ENCODE measurements around the gene FIZ1. TPM values are rescaled to one million over a fixed set of nuclear protein-coding genes. Genes with fewer than 3 reads are reported as not detected.
"Not testable (repeated sequence)": the region's sequence is repeated elsewhere in the genome, so short reads cannot be mapped to it uniquely, and the experiment has no call there.

The FIZ1 gene
- total and polyA plus RNA-seq, 4 donors: 2.3 to 26.5 (median 15.4) TPM

DNA sequence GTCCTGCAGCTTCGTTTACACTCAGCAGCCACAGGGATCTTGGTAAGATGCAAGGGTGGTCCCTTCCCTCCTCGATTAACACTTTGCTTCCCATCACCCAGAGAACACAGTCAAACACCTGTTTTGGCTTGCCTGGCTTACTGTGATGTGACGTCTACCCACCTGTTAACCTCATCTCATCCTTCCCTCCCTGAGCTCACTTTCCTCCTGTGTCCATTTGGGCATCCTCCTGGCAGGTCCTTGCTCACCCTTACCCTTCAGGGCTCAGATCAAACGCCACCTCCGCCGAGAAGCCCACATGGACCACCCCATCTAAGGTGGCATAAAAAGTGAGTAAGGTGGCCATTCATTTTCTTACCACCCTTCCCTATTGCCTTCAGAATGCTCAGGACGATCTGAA is 9.2 kb downstream of the FIZ1 start:
- no peak for DNase-seq (ENCODE audit: low read depth in 4 of 6, low spot score in 6 of 6)
- Histone ChIP-seq H3K4me3 (ENCODE audit: low read depth, low read length) (no peak overlapping the region), H3K4me1 (ENCODE audit: control insufficient read depth, insufficient read depth, low read length) (peaks cover 27% of the 10 kb centered on the region), H3K36me3 (ENCODE audit: control insufficient read depth, insufficient read depth, low read length) (peaks cover 34% of the 10 kb centered on the region), H3K27me3 (ENCODE audit: control insufficient read depth, insufficient read depth, low read length) (no peaks in the 10 kb centered on the region), H3K27ac (ENCODE audit: low read depth, low read length) (no peak overlapping the region), H3K9me3 (ENCODE audit: control insufficient read depth, insufficient read depth, low read length) (no peaks in the 10 kb centered on the region)
- 55% methylated on average over 7 of the region's 7 CpGs for WGBS (ENCODE audit: insufficient coverage)

DNA sequence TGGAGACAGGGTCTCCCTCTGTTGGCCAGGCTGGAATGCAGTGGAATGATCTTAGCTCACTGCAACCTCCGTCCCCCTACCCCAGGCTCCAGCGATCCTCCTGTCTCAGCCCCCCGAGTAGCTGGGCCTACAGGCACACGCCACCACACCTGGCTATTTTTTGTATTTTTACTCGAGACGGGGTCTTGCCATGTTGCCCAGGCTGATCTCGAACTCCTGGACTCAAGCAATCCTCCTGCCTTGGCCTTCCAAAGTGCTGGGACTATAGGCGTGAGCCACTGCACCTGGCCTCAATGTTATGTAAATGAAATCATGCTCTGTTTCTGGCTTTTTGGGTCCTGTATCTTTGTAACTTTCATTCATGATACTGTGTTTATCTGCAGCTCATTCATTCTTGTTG is 10.6 kb downstream of the FIZ1 start:
- WGBS (ENCODE audit: insufficient coverage): 95% methylated on average over 8 of the region's 8 CpGs
- no peak for DNase-seq (ENCODE audit: low read depth in 4 of 6, low spot score in 6 of 6)
- Histone ChIP-seq H3K27ac (ENCODE audit: low read depth, low read length) (no peak overlapping the region), H3K4me3 (ENCODE audit: low read depth, low read length) (no peak overlapping the region), H3K27me3 (ENCODE audit: control insufficient read depth, insufficient read depth, low read length) (no peaks in the 10 kb centered on the region), H3K9me3 (ENCODE audit: control insufficient read depth, insufficient read depth, low read length) (no peaks in the 10 kb centered on the region), H3K4me1 (ENCODE audit: control insufficient read depth, insufficient read depth, low read length) (peaks cover 27% of the 10 kb centered on the region), H3K36me3 (ENCODE audit: control insufficient read depth, insufficient read depth, low read length) (peaks cover 23% of the 10 kb centered on the region)

DNA sequence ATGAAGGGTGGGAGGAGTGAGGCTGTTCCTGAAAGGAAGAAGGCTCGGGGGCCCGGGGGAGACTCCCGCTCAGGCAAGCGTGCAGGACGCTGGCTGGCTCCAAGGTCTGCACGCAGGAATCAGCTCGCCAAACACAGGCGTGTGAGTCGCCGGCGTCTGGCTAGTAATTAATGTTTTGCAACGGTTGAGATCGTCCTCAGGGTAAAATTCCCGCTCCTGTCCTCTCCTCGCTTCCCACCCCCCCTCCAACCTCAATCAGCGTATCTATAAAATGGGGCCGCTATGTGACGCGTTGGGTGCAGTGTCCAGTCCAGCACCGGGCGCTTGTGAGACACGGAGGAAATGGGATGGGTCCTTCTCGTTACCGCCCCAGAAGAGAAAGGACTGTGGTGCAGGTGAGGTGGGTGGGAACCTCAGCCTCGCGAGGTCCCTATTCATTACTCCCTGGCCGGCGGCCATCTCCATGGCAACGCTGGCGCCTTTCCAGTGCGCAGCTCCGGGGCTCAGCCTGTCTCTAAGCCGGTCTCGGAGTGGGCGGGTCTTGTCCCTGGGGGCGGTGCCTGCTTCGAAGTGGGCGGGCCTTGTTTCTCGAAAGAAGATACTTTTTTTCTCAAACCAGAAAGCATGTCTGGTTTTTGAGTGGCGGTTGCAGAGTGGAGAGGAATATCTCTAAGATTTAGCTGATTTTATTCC is 12.2 kb downstream of the FIZ1 start:
- peaks cover 10% of the 10 kb centered on the region for H3K36me3 ChIP-seq (ENCODE audit: control insufficient read depth, insufficient read depth, low read length)
- under 1% methylated on average over 24 of the region's 40 CpGs for WGBS (ENCODE audit: insufficient coverage)
- peak overlapping the region; percentile 78 for H3K27ac ChIP-seq (ENCODE audit: low read depth, low read length)

DNA sequence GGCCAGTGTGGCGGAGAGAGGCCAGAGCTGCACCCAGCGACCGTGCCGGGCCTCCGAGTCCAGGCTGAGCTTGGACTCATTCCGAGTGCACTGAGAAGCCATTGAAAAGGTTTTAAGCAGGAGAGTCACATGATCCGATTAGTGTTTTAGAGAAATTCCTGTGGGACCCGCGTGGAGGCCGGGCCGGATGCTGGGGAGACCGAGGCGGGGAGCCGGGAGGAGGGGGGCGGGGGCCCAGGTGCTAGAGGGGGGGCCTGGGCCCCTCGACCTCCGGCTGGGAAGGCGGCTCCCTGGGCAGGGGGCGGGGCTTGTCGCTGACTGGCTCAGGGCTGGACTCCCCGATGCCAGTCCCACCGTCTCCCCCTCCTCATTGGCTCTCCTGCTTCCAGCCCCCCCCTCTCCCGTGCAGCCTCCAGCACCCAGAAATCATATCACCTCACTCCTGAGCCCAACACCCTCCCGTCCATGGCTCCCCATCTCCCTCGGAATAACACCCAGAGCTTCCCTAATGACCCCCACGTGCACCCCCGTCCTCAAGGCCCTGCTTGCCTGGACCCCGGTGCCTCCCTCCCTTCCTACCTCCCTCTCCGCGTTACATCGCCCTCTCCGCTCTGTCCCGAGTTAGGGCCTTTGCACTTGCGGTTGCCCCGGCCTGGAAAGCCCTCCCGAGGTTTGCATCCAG is 13.5 kb downstream of the FIZ1 start:
- Histone ChIP-seq H3K27me3 (ENCODE audit: control insufficient read depth, insufficient read depth, low read length) (no peaks in the 10 kb centered on the region), H3K27ac (ENCODE audit: low read depth, low read length) (peak overlapping the region; percentile 86), H3K9me3 (ENCODE audit: control insufficient read depth, insufficient read depth, low read length) (no peaks in the 10 kb centered on the region), H3K36me3 (ENCODE audit: control insufficient read depth, insufficient read depth, low read length) (no peaks in the 10 kb centered on the region), H3K4me3 (ENCODE audit: low read depth, low read length) (peak overlapping the region; percentile 44), H3K4me1 (ENCODE audit: control insufficient read depth, insufficient read depth, low read length) (peaks cover 35% of the 10 kb centered on the region)
- WGBS (ENCODE audit: insufficient coverage): 2% methylated on average over 36 of the region's 36 CpGs
- DNase-seq (ENCODE audit: low read depth in 4 of 6, low spot score in 6 of 6): peak in 3 of 6 donors; percentile 87 to 97 (median 95)

More for the DNA sequence above, 12.2 kb downstream of the FIZ1 start:
- no peaks in the 10 kb centered on the region for H3K27me3 ChIP-seq (ENCODE audit: control insufficient read depth, insufficient read depth, low read length)
- DNase-seq (ENCODE audit: low read depth in 4 of 6, low spot score in 6 of 6): peak in 4 of 6 donors; percentile 86 to 98 (median 92)
- peak overlapping the region; percentile 45 for H3K4me3 ChIP-seq (ENCODE audit: low read depth, low read length)
- no peaks in the 10 kb centered on the region for H3K9me3 ChIP-seq (ENCODE audit: control insufficient read depth, insufficient read depth, low read length)
- H3K4me1 ChIP-seq (ENCODE audit: control insufficient read depth, insufficient read depth, low read length): peaks cover 27% of the 10 kb centered on the region

DNA sequence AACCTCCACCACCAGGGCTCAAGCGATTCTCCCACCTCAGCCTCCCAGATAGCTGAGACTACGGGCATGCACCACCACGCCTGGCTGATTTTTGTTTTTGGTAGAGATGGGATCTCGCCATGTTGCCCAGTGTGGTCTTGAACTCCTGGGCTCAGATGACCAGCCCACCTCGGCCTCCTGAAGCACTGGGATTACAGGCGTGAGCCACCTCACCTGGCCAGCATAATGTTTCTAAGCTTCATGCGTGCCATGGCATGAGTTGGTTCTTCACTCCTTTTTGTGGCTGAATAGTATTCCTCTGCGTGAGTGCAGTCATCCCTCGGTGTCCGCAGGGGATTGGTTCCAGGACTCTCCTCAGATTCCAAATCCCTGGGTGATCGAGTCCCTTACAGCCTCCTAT is 14.4 kb downstream of the FIZ1 start:
- Histone ChIP-seq H3K27me3 (ENCODE audit: control insufficient read depth, insufficient read depth, low read length) (no peaks in the 10 kb centered on the region), H3K4me3 (ENCODE audit: low read depth, low read length) (no peak overlapping the region), H3K9me3 (ENCODE audit: control insufficient read depth, insufficient read depth, low read length) (no peaks in the 10 kb centered on the region), H3K36me3 (ENCODE audit: control insufficient read depth, insufficient read depth, low read length) (no peaks in the 10 kb centered on the region), H3K27ac (ENCODE audit: low read depth, low read length) (no peak overlapping the region), H3K4me1 (ENCODE audit: control insufficient read depth, insufficient read depth, low read length) (peaks cover 39% of the 10 kb centered on the region)
- no peak for DNase-seq (ENCODE audit: low read depth in 4 of 6, low spot score in 6 of 6)
- 97% methylated on average over 9 of the region's 11 CpGs for WGBS (ENCODE audit: insufficient coverage)

DNA sequence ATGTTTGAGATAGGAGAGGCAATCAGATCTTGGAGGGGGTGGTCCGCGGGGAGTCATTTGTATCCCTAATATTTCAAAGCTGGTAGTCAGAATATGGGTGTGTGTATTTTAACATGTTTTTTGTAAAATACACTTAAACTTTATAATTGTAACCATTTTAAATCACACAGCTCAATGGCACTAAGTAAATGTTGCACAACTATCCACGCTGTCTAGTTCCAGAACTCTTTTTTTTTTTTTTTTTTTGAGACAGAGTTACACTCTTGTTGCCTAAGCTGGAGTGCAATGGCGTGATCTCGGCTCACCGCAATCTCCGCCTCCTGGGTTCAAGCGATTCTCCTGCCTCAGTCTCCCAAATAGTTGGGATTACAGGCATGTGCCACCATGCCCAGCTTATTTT is 15.4 kb downstream of the FIZ1 start:
- DNase-seq (ENCODE audit: low read depth in 4 of 6, low spot score in 6 of 6): not testable (repeated sequence)
- no CpG with 5 or more reads among the region's 8 CpGs for WGBS (ENCODE audit: insufficient coverage)

DNA sequence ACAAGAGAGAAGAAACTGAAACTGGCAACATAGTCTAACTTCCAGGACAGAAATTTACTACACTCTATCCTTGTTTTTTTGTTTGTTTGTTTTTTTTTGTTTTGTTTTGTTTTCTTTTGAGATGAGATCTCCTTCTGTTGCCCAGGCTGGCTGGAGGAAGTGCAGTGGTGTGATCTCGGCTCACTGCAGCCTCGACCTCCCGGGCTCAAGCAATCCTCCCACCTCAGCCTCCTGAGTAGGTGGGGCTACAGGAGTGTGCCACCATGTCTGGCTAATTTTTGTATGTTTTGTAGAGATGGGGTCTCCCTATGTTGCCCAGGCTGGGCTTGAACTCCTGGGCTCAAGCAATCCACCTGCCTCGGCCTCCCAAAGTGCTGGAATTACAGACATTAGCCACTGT is 17.0 kb downstream of the FIZ1 start:
- 80% methylated on average over 1 of the region's 4 CpGs for WGBS (ENCODE audit: insufficient coverage)
- not testable (repeated sequence) for H3K27ac ChIP-seq (ENCODE audit: low read depth, low read length); DNase-seq (ENCODE audit: low read depth in 4 of 6, low spot score in 6 of 6); H3K27me3 ChIP-seq (ENCODE audit: control insufficient read depth, insufficient read depth, low read length); H3K9me3 ChIP-seq (ENCODE audit: control insufficient read depth, insufficient read depth, low read length); H3K4me3 ChIP-seq (ENCODE audit: low read depth, low read length)
- H3K36me3 ChIP-seq (ENCODE audit: control insufficient read depth, insufficient read depth, low read length): peaks cover 22% of the 10 kb centered on the region
- H3K4me1 ChIP-seq (ENCODE audit: control insufficient read depth, insufficient read depth, low read length): peaks cover 37% of the 10 kb centered on the region

More for the DNA sequence above, 15.4 kb downstream of the FIZ1 start:
- H3K27ac ChIP-seq (ENCODE audit: low read depth, low read length); H3K9me3 ChIP-seq (ENCODE audit: control insufficient read depth, insufficient read depth, low read length); H3K36me3 ChIP-seq (ENCODE audit: control insufficient read depth, insufficient read depth, low read length); H3K27me3 ChIP-seq (ENCODE audit: control insufficient read depth, insufficient read depth, low read length); H3K4me3 ChIP-seq (ENCODE audit: low read depth, low read length): not testable (repeated sequence)
- H3K4me1 ChIP-seq (ENCODE audit: control insufficient read depth, insufficient read depth, low read length): peaks cover 43% of the 10 kb centered on the region

DNA sequence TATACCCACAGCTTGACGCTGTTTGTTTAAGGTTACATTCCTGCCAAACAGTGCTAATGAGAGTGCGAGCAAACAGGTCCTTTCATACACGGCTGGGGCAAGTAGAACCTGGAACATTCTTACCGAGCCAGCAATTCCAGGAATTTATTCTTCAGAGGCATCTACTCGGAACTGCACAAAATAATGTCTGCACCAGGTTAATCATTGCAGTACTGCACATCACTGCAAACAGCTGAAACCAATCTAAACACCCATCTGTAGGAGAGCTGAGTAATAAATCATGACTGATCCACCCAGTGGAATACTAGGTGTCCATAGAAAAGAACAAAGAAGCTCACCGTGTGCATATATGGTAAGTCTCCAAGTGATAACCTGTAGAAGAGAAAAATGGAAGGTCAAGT is 17.5 kb downstream of the FIZ1 start:
- peaks cover 32% of the 10 kb centered on the region for H3K4me1 ChIP-seq (ENCODE audit: control insufficient read depth, insufficient read depth, low read length)
- DNase-seq (ENCODE audit: low read depth in 4 of 6, low spot score in 6 of 6): no peak
- H3K9me3 ChIP-seq (ENCODE audit: control insufficient read depth, insufficient read depth, low read length): no peaks in the 10 kb centered on the region
- no peaks in the 10 kb centered on the region for H3K27me3 ChIP-seq (ENCODE audit: control insufficient read depth, insufficient read depth, low read length)
- H3K4me3 ChIP-seq (ENCODE audit: low read depth, low read length): no peak overlapping the region
- H3K36me3 ChIP-seq (ENCODE audit: control insufficient read depth, insufficient read depth, low read length): peaks cover 27% of the 10 kb centered on the region
- no peak overlapping the region for H3K27ac ChIP-seq (ENCODE audit: low read depth, low read length)
- 47% methylated on average over 6 of the region's 6 CpGs for WGBS (ENCODE audit: insufficient coverage)

DNA sequence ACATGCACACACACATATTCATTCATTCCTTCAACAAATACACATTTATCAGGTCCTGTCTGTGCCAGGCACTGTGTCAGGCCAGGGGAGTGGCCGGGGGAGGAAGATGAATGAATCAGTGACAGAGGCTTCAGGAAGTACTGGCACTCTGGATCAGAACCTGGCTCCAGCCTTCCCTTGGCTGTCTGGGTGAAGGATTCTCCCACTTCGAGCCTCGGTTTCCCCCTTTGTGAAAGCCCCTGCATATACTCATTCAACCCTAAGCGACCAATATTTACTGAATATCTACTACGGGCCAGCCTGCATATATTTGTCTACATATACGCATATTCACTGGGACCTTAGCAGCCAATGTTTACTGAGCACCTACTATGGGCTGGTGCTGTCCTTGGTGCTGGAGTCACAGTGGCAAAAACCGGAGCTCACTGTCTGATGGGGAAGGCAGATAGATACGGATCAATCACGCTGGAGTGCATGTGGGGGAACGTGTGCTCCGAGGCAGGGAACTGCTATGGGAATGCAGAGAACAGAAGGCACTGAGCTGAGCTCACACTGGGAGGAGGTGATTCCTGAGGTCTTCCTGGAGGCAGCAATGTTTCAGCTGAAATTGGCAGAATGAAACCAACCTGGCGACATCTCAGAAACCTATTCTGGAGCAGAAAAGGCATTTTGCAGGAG is 18.0 kb downstream of the FIZ1 start:
- Histone ChIP-seq H3K27me3 (ENCODE audit: control insufficient read depth, insufficient read depth, low read length) (no peaks in the 10 kb centered on the region), H3K36me3 (ENCODE audit: control insufficient read depth, insufficient read depth, low read length) (peaks cover 29% of the 10 kb centered on the region), H3K9me3 (ENCODE audit: control insufficient read depth, insufficient read depth, low read length) (no peaks in the 10 kb centered on the region), H3K4me3 (ENCODE audit: low read depth, low read length) (peak overlapping the region; percentile 83), H3K4me1 (ENCODE audit: control insufficient read depth, insufficient read depth, low read length) (peaks cover 27% of the 10 kb centered on the region), H3K27ac (ENCODE audit: low read depth, low read length) (peak overlapping the region; percentile 91)
- no peak for DNase-seq (ENCODE audit: low read depth in 4 of 6, low spot score in 6 of 6)
- 29% methylated on average over 10 of the region's 12 CpGs for WGBS (ENCODE audit: insufficient coverage)
